Stimulated activated CD8-positive, alpha-beta memory T cell treated with anti-CD3 and anti-CD28 coated beads, Interleukin-2, amount 100 ng/mL, for 1 hour (primary cell): ENCODE data around the gene ACTN2.
"Not testable (repeated sequence)": the region's sequence is repeated elsewhere in the genome, so short reads cannot be mapped to it uniquely, and the experiment has no call there.

ENCODE experiments used
- DNase-seq, 2 donors: peaks; one replicate each; pipeline ENCODE4 v3.0.0-alpha.2; 2020; ENCODE audit warnings: low read depth in 2 of 2

The ACTN2 gene

DNA sequence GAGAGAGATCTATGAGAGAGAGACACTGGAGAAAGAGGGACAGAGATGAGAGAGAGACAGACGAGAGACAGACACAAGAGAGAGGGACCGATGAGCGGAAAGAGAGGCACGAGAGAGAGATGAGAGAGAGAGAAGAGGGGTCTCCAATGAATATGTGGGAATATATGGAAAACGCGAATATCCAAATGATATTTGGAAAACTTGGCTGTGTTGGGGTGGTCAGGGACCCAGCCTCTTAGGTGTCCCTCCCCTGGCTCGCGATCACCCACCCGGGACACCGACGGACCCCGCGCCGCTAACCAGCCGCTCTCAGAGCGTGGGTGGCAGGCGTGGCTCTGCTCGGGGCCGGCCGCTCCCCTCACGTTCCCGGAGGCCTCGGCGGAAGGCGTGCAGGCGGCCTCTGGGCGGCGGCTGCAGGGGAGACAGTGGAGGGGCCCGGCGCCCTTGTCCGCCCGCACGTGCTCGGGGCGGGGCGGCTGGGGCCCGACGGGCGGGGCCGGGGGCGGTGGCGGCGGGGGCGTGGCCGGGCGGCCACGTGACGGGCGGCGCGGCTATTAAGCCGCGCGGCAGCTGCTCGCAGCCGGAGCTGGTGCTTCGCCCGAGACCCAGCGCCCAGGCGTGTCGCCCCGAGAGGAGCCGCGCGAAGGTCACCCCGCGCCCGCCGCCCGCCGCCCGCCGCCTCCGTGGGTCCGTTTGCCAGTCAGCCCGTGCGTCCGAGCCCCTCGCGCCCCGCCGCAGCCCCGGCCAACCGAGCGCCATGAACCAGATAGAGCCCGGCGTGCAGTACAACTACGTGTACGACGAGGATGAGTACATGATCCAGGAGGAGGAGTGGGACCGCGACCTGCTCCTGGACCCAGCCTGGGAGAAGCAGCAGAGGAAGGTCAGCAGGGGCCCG lies at the start of gene ACTN2:
Gene ACTN2 (plus strand): TSS at position 583 of the 898 bp plus-strand sequence. CDS start 175 bp downstream, at position 758.
- peak; percentile 7 to 30 for DNase-seq

DNA sequence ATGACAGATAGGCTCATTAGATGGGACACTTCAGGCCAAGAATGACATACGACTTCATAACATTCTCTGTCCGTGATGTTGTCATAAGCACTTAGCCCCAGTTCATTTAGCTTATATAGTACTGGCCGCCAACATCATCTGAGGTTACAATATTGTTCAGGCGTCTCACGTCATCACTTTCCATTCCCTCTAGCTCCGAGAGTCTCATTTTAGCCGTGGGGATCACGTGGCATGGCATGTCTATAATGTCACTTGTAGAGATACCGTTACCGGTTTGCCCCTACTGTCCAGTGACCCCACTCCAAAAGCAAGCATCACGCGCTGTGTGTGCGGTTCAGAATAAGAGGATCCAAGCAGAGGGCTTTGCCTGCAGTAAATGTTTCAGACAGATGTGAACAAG lies 47.4 kb upstream of the ACTN2 start:
- DNase-seq: no peak

DNA sequence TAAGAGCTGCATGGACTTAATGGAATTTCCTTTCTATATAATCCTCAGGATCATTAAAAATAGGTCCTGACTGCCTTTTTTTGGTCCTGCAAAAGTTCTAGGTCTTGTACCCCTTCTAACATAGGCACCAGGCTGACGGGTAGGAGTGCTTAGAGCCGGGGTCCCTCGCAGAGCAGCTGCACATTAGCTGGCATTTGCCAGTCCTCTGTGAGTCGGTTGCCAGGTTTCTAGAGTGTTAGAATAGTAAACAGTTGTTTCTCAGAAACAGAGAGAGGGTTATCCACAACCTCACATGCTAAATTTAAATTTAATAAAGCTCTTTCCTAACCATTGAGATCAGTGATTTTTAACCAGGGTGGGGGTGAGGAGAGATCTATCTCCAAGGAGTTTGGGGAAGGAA lies 46.6 kb upstream of the ACTN2 start:
- DNase-seq: no peak

DNA sequence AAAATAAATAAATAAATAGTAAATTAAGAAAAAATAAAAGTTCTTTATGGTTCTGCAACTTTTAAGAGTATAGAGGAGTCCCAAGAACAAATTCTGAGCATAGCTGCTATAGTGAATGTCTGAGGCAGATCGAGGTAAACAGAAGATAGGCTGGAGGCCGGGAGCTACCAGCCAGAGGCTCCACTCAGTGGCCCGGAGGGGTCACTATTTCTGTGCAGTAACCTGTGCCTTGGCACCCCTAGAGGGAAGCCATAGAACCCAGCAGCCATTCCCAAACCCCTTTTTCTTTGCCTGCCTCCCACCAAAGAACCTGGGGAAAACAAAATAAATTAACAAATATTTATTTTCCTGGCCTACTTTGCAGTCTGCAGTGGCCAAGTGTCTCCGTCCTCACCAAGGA lies 43.5 kb upstream of the ACTN2 start:
- no peak for DNase-seq

DNA sequence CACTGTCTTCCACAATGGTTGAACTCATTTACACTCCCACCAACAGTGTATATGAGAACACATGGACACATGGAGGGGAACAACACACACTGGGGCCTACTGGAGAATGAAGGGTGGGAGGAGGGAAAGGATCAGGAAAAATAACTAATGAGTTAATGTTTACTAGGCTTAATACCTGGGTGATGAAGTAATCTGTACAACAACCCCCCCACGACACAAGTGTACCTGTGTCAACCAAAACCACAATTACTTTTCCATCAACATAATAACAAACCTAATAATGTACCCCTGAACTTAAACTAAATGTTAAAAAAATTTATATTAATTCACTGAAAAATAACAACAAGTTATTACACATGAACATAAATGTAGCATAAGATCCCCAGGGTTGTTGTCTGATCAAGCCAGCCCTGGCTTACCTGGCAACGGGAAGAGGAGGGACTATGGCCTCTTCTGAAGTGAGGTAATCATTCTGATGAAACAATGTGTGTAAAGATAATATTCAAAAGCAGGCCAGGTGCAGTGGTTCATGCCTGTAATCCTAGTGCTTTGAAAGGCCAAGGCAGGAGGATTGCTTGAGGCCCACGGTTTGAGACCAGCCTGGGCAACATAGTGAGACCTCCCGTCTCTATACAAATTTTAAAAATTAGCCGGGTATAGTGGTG lies 41.2 kb upstream of the ACTN2 start:
- no peak for DNase-seq

DNA sequence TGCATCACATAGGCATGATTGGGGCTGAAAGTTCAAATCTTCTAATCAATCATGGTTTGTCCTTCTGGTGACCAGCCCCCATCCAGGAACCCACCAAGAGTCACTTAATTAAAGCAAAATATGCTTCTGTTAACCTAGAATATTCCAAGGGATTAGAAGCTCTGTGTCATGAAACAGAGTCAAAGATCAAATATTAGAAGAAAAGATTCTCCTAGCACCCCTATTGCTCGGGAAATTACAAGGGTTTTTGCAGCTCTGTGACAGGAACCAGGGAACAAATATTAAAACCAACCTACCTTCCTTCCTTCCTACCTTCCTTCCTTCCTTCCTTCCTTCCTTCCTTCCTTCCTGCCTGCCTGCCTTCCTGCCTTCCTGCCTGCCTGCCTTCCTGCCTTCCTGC lies 31.8 kb upstream of the ACTN2 start:
- no peak for DNase-seq

DNA sequence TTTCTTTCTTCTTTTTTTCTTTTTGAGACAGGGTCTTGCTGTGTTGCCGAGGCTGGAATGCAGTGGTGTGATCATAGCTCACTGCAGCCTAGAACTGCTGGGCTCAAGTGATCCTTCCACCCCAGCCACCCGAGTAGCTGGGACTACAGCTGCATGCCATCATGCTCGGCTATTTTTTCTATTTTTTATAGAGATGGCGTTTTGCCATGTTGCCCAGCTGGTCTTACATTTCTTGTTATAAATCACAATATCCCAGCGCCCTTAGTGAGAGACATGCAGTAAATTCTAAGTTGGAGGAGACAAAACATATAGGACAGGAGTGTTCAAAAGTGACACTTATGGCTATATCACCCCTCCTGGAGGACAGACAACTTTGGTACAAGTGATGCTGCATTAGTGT lies 31.3 kb upstream of the ACTN2 start:
- DNase-seq: no peak

DNA sequence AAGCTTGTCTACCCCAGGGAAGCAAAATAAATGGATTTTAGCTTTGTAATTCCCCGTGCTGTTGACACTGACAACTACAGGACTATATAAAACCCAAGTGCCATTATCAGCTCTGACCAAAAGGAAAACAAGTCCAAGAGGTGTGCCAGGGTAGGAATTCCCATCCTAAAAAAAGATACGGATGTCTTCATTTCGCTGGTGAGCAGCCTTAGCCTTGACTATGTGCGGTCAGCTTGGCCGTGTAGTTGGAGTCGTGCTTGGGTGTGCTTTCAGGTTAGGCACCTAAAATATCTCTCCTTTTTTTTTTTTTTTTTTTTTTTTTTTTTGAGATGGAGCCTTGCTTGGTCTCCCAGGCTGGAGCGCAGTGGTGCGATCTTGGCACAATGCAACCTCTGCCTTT lies 28.9 kb upstream of the ACTN2 start:
- no peak for DNase-seq

DNA sequence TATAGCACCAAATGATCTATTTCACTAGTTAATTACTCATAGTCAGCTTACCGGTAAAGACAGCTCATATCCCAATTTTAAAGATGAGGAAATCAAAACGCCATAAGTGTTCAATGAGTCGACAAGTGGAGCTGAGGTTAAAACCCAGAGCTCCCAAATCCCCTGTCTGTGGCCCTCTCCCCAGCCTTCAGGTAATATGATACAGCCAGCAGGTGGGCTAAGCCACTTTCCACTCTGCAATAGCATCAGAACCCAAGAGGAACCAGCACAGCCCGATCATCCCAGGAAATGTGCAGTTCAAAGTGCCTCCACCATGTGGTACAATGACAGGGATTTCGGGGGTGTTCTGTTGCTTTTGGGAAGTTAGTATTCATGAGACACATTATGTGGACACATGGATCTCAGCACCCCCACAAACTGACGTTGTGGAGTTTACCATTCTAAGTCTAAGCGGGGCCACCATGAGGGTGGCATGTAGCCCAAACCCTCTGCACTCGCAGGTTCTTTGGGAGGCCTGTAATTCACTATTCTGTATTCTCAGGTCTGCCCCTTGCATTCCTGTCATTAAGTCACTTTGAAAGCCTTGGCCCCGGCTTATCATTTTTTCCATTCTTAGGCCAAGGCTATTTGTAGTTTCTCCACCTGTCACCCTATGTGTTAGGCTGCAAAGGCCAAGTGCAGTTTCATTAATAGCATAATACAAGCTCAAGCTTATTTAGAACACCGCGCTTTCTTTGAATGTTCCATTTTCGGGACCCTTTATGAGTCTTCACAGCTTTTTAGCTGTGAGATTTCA lies 26.3 kb upstream of the ACTN2 start:
- DNase-seq: no peak

DNA sequence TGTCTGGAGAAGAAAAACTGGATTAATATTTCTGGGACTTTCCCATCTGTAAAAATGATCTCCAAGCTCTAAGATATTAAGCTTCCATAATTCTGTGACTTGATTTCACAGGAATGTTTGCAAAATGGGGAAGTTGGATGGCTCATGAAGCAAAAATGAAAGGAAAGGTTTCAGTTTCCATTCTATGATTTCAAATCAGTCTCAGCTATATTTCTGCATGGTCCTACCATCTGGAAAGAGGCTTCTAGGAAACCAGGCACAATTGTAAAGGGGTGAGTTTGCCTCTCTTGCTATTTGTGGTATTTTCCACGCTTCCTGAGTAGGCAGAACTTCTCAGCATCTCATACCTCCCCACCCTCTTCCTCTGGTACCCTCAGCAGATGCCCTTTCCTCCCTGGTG lies 22.4 kb upstream of the ACTN2 start:
- DNase-seq: no peak

DNA sequence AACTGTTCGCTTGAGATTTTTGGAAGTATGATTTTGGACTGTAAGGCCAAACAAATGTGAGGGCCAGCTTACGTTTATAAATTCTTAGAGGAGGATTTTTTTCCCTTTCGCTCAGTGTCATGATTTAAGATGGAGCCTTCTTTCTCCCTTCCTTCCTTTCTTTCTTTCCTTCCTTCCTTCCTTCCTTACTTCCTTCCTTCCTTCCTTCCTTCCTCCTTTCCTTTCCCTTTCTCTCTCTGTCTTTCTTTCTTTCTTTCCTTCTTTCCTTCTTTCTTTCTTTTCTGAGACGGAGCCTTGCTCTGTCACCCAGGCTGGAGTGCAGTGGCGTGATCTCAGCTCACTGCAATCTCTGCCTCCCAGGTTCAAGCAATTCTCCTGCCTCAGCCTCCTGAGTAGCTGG lies 17.4 kb upstream of the ACTN2 start:
- DNase-seq: not testable (repeated sequence)

DNA sequence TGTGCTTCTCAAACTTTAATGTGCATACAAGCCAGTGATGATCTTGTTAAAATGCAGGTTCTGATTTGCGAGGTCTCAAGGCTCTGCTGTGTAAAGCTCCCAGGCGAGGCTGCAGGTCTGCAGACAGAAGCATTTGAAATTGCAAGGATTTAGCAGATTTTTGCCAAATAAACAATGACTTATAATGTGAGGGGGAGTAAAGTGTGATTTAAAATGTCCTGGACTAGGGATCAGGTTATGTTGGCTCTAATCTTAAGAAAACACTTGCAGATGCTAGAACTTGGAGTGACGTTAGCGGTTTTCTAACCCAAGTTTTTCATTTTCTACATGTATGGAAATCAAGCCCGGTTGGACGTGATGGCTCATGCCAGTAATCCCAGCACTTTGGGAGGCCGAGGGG lies 16.2 kb upstream of the ACTN2 start:
- DNase-seq: no peak

DNA sequence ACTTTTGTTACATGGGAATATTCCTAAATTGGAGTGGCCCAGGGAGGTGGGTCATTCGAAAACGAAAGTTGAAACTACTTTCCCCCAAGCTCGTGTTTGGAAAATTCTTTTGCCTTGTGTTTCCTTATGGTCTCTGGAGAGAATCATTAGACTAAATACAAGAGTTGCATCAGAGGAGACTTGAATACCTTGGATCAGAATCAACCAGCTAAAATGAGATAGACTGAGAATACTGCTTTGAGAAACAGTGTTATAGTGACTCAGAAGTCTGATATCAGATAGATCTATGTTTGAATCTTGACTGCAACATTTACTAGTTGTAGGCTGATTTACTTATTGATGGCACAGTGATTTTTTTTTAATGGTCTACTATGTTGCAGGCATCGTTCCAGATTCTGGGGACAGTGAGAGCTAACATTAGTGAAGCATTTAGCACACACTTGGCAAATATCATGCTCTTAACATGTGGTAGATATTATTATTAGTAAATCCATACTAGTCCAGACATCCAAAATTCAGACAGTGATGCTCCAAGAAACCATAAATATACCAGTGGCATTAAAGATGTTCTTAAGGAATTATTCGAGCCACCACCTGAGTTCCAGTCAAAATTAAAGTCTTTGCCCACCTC lies 12.9 kb upstream of the ACTN2 start:
- DNase-seq: no peak

DNA sequence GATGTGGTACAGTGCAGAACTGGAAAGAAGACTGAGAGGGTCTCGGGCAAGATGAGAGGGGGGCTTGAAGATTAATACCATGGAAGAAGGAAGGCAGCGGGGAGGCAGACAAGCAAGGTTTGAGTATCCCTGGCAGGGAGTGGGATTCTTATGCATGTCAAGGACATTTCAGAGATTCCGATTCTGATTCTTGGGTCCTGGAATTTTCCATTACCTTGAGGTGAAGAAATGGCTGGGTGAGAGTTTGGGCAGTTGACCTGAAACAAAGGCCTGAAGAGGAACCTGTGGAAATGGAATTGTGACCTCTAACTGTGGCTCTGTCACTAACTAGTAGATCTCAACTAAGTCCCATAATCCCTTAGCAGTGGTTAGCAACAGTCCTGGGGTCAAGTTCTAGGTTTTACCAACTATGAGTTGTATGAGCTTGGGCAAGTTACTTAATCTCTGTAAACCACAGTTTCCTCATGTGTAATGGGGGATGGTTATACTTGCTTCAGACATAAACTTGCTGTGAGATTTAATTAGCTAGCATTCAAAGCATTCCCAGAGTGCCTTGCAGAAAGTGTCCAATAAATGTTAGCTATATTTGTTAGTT lies 8.6 kb upstream of the ACTN2 start:
- no peak for DNase-seq

DNA sequence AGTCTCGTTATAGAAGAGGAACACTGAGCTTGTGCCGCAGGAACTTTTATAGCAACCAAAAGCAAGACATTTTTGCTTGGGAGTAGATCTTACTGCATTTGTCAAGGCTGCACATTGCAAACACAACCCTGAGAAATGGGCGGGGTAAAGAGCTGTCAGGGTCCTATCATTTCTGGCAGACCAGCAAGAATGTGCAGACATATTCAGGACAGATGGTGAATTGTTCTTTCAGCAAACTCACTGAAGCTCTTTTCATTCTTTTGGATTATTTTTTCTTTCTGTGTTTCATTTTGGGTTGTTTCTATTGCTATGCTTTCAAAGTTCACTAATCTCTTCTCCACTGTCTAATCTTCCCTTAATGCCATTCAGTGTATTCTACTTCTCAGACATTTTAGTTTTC lies 5.1 kb upstream of the ACTN2 start:
- no peak for DNase-seq

DNA sequence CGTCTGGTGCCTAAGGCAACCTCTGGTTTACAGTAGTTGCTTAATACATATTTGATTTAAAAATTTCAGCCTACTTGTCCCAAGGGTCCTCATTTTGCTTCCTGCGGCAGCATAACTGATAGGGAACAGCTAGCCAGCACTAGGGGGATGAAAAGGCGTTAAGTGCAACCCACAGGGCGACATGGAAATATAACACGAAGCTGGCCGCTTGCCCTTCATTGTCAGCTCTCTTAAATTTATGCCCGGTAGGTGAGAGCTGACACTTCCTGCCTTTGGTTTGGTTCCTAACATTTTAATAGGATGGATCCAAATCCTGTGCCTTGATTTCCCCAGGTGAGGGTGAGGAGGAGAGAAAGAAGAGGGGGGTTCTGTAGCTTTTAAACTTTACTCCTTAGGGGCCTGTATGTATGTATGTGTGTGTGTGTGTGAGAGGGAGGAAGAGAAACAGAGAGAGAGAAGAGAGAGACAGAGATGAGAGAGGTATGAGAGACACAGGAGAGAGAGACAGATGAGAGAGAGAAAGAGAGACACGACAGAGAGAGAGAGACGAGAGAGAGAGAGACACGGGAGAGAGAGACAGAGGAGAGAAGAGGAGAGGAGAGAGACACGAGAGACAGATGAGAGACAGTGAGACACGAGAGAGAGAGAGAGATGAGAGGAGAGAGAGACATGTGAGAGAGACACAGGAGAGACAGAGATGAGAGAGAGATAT lies 938 bp upstream of the ACTN2 start:
- DNase-seq: no peak

DNA sequence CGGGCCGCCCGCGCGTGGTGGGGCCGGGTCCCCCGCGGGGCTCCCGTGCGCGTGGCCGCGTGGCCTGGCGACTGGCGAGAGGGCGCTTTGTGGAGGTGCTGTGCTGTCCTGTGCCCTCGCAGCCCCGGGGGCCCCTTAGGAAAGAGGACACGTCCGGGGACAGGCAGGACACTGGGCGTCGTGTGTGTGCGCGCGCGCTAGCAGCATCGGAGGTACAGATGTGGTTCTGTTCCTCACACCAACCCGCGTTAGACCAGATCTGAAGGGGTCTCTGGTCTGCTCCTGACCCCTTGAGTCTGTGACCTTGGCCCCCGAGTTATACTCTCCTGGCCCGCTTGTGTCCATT lies 489 bp downstream of the ACTN2 start:
- DNase-seq: no peak

DNA sequence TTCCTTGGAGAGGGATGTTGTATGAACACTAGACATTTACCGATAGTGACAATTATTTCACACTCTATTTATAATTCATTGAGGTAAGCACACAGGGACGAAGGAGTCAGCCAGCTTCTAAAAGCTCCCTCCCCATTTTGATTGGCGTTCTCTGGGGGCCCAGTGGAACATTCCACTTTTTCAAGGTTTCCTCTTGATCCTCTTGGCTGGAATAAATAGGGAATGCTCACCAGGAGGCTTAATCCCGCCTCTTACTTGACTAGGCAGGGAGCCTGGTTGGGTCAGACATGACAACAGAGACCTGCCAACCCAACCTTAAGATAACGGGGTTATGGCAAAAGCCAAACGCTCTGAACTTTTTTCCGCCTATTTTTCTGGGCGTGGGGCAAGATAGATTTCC lies 974 bp downstream of the ACTN2 start:
- no peak for DNase-seq

DNA sequence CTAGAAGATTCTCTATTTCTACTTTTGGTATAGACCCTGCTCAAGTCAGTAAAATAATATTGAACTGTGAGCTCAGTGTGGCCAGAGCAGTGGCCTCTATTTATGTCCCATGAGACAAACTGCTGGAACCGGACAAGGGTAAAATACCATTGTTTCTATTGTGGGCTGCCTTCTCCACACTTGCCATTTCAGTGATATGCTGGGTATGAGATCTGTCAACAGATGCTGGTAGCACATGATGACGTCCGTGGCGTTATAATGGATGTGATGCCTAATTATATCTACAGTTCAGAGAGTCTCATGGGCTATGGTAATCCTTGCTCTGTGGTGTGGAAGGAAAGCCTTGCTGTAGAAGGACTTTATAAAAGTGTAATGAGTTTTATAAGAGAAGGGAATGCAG lies 2.4 kb downstream of the ACTN2 start:
- no peak for DNase-seq

DNA sequence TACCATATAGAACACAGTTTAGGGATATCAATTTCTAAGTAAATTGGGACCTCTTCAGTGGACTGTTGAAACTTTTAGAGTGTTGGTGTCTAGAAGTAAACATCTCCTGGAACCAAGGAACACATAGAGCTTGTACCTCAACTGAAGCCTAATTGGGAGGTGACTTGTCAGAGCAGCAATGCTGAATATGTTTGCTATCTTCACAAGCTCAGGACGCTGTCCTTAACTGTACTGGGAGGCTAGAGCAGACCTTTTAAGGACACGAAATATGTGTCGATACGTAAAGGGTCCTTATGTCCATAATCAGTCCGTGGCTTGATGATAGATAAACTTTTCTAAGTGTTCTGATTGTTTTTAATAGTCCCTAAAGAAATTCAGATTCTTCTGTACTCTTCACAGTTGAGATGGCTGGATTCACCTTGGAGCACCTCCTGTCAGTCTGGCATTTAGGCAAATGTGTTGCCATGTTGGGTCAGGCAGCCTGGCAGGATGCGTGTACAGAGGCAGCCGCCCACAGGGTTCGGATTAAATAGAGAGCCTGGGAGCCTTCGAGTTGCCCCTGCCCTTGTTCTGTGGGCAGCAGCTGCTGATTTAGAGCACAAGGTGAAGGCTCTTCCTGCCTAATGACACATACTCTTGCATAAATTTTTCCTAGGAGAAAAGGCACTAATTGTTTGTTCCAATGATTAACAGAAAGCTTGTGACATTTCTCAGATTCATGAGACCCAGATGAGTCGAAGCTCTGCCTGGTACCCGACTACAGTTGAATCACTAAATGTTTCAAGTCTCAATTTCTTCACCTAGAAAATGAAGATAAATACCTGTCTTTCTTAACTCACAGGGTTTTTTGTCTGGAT lies 3.6 kb downstream of the ACTN2 start:
- no peak for DNase-seq
